ENCODE results near the gene SF3B2. TPM values are rescaled to one million over a fixed set of nuclear protein-coding genes. Genes with fewer than 3 reads are reported as not detected.
A peak's percentile ranks its signal among the peaks of the same experiment; 100 is the strongest.

Gene SF3B2
- total and polyA plus RNA-seq, 9 of the 15 experiments (the other 6 are each of a cell fraction or from before 2014, with no cell fraction given), result 58.3 to 248 (median 157) TPM

DNA sequence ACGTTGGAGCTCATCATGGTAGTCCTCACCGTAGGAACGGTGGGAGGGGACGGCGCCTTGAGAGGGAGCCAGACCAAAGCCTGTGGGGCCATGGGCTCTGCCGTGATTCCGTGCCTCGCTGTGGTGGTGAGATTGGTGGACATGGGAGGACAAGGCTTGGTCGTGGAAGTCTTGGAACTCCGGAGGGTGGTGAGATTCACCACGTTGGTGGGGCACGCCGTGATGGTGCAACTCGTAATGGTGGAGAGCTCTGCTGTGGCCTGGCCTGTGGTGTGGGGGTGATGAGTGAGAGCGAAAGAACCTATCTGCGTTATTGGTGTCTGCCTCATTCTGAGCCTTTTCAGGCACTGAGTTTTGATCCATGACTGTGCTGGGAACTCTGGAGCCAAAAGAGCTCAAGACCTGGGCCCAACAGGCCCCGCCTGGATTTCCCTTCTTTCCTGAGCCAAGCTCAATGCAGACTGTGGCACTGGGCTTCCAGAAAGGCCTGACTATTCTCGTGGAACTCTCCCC, 26.1 kb upstream of the SF3B2 start, which contains the start of gene CATSPER1:
Gene CATSPER1 (minus strand): TSS at position 463 of the 513 bp plus-strand sequence. CDS start 100 bp downstream, at position 363.
- in situ Hi-C loops (cut with MboI) (no loop called here), intact Hi-C loops (cut with micrococcal nuclease) (no loop called here)
- Histone ChIP-seq H3K9ac (ENCODE audit: insufficient read depth in 1 of 2, low read depth in 2 of 2, low read length in 2 of 2) (peak within 1 kb of the TSS in 1 of 2 experiments; percentile 50; a peak in 1 of 4 replicates), H3K4me3 (no peak within 1 kb of the TSS), H3K4me2 (ENCODE audit: insufficient read depth, low read length) (no peak within 1 kb of the TSS), H3K27ac (ENCODE audit: extremely low read depth, low read depth, low read length) (no peak within 1 kb of the TSS), H3K79me2 (ENCODE audit: control insufficient read depth, insufficient read depth, low read length) (no peaks in the 10 kb centered on the region), H4K20me1 (replicated peaks; ENCODE audit: control insufficient read depth, insufficient read depth, low read length) (no peaks in the 10 kb centered on the region), H3K4me1 (replicated peaks in 1 of 2; ENCODE audit: control insufficient read depth in 2 of 2, insufficient read depth in 2 of 2, low read length in 2 of 2) (peaks cover 5 to 31% of the 10 kb centered on the region in 2 experiments; a peak in 4 of 5 replicates), H3K27me3 (ENCODE audit: control insufficient read depth in 2 of 2, insufficient read depth in 2 of 2, low read length in 2 of 2) (no peaks in the 10 kb centered on the region), H3K36me3 (ENCODE audit: control insufficient read depth, insufficient read depth, low read length) (no peaks in the 10 kb centered on the region), H2AFZ (ENCODE audit: low read depth, low read length) (no peak within 1 kb of the TSS), H3K9me3 (replicated peaks; ENCODE audit: control insufficient read depth, insufficient read depth, low read depth, low read length) (no peaks in the 10 kb centered on the region), H3K9me1 (ENCODE audit: control insufficient read depth, insufficient read depth, low read length) (no peaks in the 10 kb centered on the region)
- DNase-seq (ENCODE audit: extremely low read depth in 1 of 4, low spot score in 3 of 4) (no peak), FAIRE-seq (no peak), ATAC-seq (no peak)
- no TSS peak for BruUV-seq (replicated peaks)
- ChIA-PET POLR2A (interaction anchor here (0.6 to 1.4 kb wide), 6 partner anchors 11 to 1351 kb away, joined by 3 to 4 read pairs (median 3); partner anchors contain the start of gene SF3B2), CTCF (ENCODE audit: low intra/inter-chr PET ratio) (no interaction called here)
- WGBS (ENCODE audit: insufficient coverage, low coverage, missing lambda C conversion rate), result 62% methylated on average over 18 of the region's 18 CpGs
- TF ChIP-seq SIX5 (IDR thresholded peaks at IDR 0.05; ENCODE audit: borderline replicate concordance in 1 of 2, insufficient read depth in 1 of 2, low read depth in 1 of 2, low read length in 2 of 2) (no peak), ZBTB17 (CRISPR knock-in tag; IDR thresholded peaks at IDR 0.05) (no peak), ZNF282 (CRISPR knock-in tag; IDR thresholded peaks at IDR 0.05) (no peak), ZNF408 (CRISPR knock-in tag; IDR thresholded peaks at IDR 0.05; ENCODE audit: low read depth) (no peak), SRSF7 (optimal IDR thresholded peaks at IDR 0.05; ENCODE audit: low read depth, low read length) (no peak), ARID2 (IDR thresholded peaks at IDR 0.05) (no peak), POLR2H (tag; IDR thresholded peaks at IDR 0.05; ENCODE audit: low read depth) (no peak), PTBP1 (IDR thresholded peaks at IDR 0.05; ENCODE audit: low read depth, low read length) (no peak), ZFP30 (CRISPR knock-in tag; IDR thresholded peaks at IDR 0.05; ENCODE audit: borderline replicate concordance) (no peak), SUPT5H (IDR thresholded peaks at IDR 0.05) (no peak), RUNX1 (IDR thresholded peaks at IDR 0.05; ENCODE audit: low read depth) (no peak)
- TF ChIP-seq, protein P1, sequence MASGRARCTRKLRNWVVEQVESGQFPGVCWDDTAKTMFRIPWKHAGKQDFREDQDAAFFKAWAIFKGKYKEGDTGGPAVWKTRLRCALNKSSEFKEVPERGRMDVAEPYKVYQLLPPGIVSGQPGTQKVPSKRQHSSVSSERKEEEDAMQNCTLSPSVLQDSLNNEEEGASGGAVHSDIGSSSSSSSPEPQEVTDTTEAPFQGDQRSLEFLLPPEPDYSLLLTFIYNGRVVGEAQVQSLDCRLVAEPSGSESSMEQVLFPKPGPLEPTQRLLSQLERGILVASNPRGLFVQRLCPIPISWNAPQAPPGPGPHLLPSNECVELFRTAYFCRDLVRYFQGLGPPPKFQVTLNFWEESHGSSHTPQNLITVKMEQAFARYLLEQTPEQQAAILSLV (tag; IDR thresholded peaks at IDR 0.05), result no peak
- TF ChIP-seq, protein P2, sequence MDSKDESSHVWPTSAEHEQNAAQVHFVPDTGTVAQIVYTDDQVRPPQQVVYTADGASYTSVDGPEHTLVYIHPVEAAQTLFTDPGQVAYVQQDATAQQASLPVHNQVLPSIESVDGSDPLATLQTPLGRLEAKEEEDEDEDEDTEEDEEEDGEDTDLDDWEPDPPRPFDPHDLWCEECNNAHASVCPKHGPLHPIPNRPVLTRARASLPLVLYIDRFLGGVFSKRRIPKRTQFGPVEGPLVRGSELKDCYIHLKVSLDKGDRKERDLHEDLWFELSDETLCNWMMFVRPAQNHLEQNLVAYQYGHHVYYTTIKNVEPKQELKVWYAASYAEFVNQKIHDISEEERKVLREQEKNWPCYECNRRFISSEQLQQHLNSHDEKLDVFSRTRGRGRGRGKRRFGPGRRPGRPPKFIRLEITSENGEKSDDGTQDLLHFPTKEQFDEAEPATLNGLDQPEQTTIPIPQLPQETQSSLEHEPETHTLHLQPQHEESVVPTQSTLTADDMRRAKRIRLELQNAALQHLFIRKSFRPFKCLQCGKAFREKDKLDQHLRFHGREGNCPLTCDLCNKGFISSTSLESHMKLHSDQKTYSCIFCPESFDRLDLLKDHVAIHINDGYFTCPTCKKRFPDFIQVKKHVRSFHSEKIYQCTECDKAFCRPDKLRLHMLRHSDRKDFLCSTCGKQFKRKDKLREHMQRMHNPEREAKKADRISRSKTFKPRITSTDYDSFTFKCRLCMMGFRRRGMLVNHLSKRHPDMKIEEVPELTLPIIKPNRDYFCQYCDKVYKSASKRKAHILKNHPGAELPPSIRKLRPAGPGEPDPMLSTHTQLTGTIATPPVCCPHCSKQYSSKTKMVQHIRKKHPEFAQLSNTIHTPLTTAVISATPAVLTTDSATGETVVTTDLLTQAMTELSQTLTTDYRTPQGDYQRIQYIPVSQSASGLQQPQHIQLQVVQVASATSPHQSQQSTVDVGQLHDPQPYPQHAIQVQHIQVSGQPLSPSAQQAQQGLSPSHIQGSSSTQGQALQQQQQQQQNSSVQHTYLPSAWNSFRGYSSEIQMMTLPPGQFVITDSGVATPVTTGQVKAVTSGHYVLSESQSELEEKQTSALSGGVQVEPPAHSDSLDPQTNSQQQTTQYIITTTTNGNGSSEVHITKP (IDR thresholded peaks at IDR 0.05; ENCODE audit: partially characterized antibody), result no peak
- TF ChIP-seq, protein P3, sequence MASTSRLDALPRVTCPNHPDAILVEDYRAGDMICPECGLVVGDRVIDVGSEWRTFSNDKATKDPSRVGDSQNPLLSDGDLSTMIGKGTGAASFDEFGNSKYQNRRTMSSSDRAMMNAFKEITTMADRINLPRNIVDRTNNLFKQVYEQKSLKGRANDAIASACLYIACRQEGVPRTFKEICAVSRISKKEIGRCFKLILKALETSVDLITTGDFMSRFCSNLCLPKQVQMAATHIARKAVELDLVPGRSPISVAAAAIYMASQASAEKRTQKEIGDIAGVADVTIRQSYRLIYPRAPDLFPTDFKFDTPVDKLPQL (IDR thresholded peaks at IDR 0.05; ENCODE audit: extremely low read depth, insufficient read length), result no peak
- TF ChIP-seq, protein P4, sequence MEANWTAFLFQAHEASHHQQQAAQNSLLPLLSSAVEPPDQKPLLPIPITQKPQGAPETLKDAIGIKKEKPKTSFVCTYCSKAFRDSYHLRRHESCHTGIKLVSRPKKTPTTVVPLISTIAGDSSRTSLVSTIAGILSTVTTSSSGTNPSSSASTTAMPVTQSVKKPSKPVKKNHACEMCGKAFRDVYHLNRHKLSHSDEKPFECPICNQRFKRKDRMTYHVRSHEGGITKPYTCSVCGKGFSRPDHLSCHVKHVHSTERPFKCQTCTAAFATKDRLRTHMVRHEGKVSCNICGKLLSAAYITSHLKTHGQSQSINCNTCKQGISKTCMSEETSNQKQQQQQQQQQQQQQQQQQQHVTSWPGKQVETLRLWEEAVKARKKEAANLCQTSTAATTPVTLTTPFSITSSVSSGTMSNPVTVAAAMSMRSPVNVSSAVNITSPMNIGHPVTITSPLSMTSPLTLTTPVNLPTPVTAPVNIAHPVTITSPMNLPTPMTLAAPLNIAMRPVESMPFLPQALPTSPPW (CRISPR knock-in tag; IDR thresholded peaks at IDR 0.05), result no peak

Measured in K562 (cell line).